Duodenal mucosa (tissue), 2 donors: ENCODE data around the gene GDF7.

Experiments used
- H3K27ac ChIP-seq: one replicate; pipeline ENCODE4 v1.7.0; 2013; ENCODE audit warnings: low read depth, low read length
- H3K27me3 ChIP-seq, 2 donors: one replicate each; pipeline ENCODE4 v1.7.0; 2013; ENCODE audit warnings: low read length in 2 of 2, control low read depth in 1 of 2; ENCODE audit not compliant: insufficient read depth in 2 of 2, control insufficient read depth in 1 of 2
- H3K36me3 ChIP-seq, 2 donors: one replicate each; pipeline ENCODE4 v1.7.0; 2013; ENCODE audit warnings: low read length in 2 of 2, control low read depth in 1 of 2; ENCODE audit not compliant: insufficient read depth in 2 of 2, control insufficient read depth in 1 of 2
- H3K4me1 ChIP-seq, 2 donors: one replicate each; pipeline ENCODE4 v1.7.0; 2013; ENCODE audit warnings: low read length in 2 of 2, control low read depth in 1 of 2; ENCODE audit not compliant: insufficient read depth in 2 of 2, control insufficient read depth in 1 of 2
- H3K4me3 ChIP-seq, 2 donors: one replicate each; pipeline ENCODE4 v1.7.0; 2013; ENCODE audit warnings: low read length in 2 of 2, low read depth in 1 of 2
- H3K9ac ChIP-seq, 2 donors: one replicate each; pipeline ENCODE4 v1.7.0; 2013; ENCODE audit warnings: low read length in 2 of 2, low read depth in 1 of 2
- H3K9me3 ChIP-seq, 2 donors: one replicate each; pipeline ENCODE4 v1.7.0; 2013; ENCODE audit warnings: low read length in 2 of 2, control low read depth in 1 of 2; ENCODE audit not compliant: control insufficient read depth in 1 of 2

GDF7 gene

DNA sequence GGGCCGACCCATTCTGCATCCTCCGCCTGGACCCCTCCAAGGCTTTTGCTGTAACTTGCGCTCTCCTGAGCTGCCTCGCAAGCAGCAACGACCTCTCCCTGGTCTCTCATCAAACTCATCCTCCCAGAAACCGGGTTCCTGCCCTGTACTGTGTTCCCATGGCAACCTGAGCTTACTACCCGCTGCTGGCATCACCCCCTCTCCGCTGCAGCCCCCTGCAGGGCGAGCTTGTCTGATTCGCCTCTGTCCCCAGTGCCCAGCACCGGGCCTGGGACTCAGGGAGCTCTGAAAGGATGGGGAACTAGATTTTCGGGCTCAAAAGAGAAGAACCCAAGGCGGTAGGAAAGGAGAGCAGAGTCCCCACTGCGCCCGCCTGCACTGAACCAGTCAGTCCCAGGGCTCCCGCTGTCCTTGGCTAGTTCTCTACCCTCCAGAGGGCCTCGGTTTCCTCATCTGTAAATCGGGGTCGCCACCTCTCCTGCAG lies 16.5 kb upstream of the GDF7 start:
- Histone ChIP-seq H3K9me3 (no peaks in the 10 kb centered on the region), H3K4me1 (peaks cover 26 to 28% of the 10 kb centered on the region in 2 donors), H3K27ac (peak overlapping the region; percentile 71)

DNA sequence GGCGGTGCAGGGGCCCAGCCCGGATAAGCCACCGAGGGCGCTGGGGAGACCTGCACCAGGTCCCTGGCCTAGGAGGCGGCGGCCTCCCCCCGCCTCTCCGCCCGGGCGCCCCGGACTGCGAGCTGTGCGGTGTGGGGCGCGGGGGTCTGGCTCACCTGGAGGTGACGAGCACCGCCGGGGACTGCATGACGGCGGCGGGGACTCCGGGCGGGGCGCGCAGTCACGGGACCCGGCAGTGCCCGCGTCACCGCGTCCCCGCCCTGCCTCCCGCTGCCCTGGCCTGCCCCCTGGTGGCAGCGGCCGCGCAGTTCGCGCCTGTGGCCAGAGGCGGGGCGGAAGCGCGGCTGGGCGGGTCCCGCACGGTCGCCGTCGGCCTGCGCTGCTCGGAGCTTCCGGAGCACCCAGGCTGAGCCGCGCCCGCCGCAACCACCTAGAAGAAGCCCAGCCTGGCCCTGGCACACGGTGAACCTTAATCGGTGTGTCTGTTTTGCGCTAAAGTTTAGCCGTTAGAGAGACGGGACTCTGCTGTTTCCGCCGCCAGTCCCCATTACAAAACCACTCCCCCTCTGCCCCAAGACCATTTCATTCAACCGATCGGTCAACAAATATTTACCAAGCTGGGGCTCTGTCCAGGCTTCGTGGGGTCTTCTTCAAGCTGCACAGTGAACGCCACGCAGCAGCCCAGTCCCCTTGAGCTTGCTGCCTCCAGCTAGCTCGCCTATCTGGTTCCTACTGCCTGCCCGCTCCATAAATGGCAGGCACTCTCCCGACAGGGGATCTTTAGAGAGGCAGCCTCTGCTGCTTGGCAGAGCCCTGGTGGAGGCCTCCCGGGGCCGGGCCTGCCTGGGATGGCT lies 15.8 kb upstream of the GDF7 start, which contains the start of gene HS1BP3:
Gene HS1BP3 (minus strand): TSS at position 222 of the 854 bp plus-strand sequence. CDS start 35 bp downstream, at position 187.
- Histone ChIP-seq H3K4me1 (peaks cover 26 to 28% of the 10 kb centered on the region in 2 donors), H3K36me3 (peaks cover 0 to 8% of the 10 kb centered on the region in 2 donors), H3K9ac (peak within 1 kb of the TSS; percentile 88 to 98), H3K9me3 (no peaks in the 10 kb centered on the region), H3K27me3 (no peaks in the 10 kb centered on the region), H3K27ac (peak within 1 kb of the TSS; percentile 71), H3K4me3 (peak within 1 kb of the TSS; percentile 89 to 93)

More for the DNA sequence above, 16.5 kb upstream of the GDF7 start:
- H3K36me3 ChIP-seq = peaks cover 0 to 9% of the 10 kb centered on the region in 2 donors
- peak overlapping the region; percentile 89 to 93 for H3K4me3 ChIP-seq
- H3K27me3 ChIP-seq = no peaks in the 10 kb centered on the region
- peak overlapping the region; percentile 86 to 98 for H3K9ac ChIP-seq

GRCh38 chr2:20651731-20652099 lies 15.2 kb upstream of the GDF7 start:
- H3K4me3 ChIP-seq = peak overlapping the region; percentile 89 to 93
- H3K4me1 ChIP-seq = peaks cover 26 to 28% of the 10 kb centered on the region in 2 donors
- H3K27ac ChIP-seq = no peak overlapping the region
- peak overlapping the region; percentile 85 to 88 for H3K9ac ChIP-seq
- no peaks in the 10 kb centered on the region for H3K27me3 ChIP-seq
- peaks cover 0 to 1% of the 10 kb centered on the region in 2 donors for H3K36me3 ChIP-seq
- H3K9me3 ChIP-seq = no peaks in the 10 kb centered on the region

DNA sequence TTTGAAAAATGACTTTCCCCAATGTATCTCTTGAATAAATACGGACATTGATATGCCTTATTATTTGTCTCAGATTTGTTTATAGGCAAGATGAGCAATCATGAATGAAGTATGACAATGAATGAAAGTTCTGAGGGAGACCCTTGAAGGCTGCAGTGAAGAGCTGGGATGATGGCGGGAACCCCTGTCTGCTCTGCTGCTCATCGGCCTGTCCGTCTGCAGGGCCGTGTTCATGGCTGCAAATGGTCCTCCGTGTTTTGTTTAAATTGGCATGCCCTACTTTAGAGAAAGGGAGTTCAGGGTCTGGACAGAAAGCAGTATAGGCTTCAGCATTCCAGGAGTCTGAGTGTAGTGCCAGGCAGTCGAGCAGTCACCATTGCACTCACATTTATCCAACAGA lies 14.8 kb upstream of the GDF7 start:
- no peak overlapping the region for H3K27ac ChIP-seq
- peaks cover 26 to 28% of the 10 kb centered on the region in 2 donors for H3K4me1 ChIP-seq

GRCh38 chr2:20652673-20653575 lies 14.0 kb upstream of the GDF7 start:
- Histone ChIP-seq H3K9me3 (no peaks in the 10 kb centered on the region), H3K9ac (no peak overlapping the region), H3K27me3 (no peaks in the 10 kb centered on the region), H3K27ac (no peak overlapping the region), H3K4me3 (no peak overlapping the region), H3K4me1 (peaks cover 25 to 26% of the 10 kb centered on the region in 2 donors), H3K36me3 (no peaks in the 10 kb centered on the region)

More for the DNA sequence above, 14.8 kb upstream of the GDF7 start:
- Histone ChIP-seq H3K36me3 (no peaks in the 10 kb centered on the region), H3K27me3 (no peaks in the 10 kb centered on the region), H3K4me3 (no peak overlapping the region), H3K9me3 (no peaks in the 10 kb centered on the region), H3K9ac (no peak overlapping the region)

DNA sequence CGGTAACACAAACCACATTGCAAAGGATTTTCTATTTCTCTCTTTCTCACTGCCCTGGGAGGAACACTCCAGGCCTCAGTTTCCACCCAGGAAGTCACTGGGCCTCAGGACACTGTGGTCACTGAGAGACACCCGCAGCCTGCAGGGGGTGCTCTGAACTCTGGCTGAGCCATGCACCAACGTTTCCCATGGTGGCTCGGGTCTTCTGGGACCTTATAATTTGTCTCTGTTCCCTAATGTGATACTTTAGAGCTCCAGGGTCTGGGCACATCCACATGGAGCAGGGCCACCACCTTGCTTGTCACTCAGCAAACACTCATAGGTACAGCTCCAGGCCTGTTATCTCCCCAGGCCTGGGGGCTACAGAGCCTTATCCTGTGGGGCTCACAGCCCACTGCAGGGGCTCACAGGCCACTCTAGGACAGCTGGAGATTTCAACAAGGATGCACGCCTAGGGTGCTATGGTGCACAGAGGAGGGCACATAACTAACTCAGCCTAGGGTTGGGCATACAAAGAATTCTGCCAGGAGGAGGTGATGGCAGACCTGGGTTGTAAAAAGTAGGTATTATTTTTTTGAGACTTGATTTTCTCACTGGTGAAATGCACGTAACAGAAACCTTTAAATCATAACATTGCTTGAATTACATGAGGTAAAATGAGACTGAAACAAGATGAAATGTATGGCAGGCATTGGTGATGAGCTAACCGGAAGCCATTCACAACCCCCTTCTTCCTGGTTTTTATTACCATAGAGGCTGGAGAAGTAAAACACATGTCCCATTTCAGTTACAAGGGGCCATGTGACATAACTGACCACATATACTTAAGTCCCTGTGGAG lies 13.0 kb upstream of the GDF7 start:
- Histone ChIP-seq H3K27me3 (no peaks in the 10 kb centered on the region), H3K9me3 (no peaks in the 10 kb centered on the region), H3K9ac (no peak overlapping the region), H3K36me3 (no peaks in the 10 kb centered on the region), H3K4me3 (no peak overlapping the region), H3K4me1 (peaks cover 15 to 19% of the 10 kb centered on the region in 2 donors), H3K27ac (no peak overlapping the region)

GRCh38 chr2:20654535-20654813 lies 12.5 kb upstream of the GDF7 start:
- H3K36me3 ChIP-seq = no peaks in the 10 kb centered on the region
- no peak overlapping the region for H3K4me3 ChIP-seq
- no peak overlapping the region for H3K27ac ChIP-seq
- no peaks in the 10 kb centered on the region for H3K27me3 ChIP-seq
- H3K4me1 ChIP-seq = peaks cover 9 to 15% of the 10 kb centered on the region in 2 donors
- no peaks in the 10 kb centered on the region for H3K9me3 ChIP-seq
- no peak overlapping the region for H3K9ac ChIP-seq

GRCh38 chr2:20656561-20656960 lies 10.4 kb upstream of the GDF7 start:
- no peak overlapping the region for H3K4me3 ChIP-seq
- H3K9ac ChIP-seq = no peak overlapping the region
- H3K36me3 ChIP-seq = no peaks in the 10 kb centered on the region
- peaks cover 8 to 12% of the 10 kb centered on the region in 2 donors for H3K27me3 ChIP-seq
- peaks cover 2 to 7% of the 10 kb centered on the region in 2 donors for H3K4me1 ChIP-seq
- no peaks in the 10 kb centered on the region for H3K9me3 ChIP-seq
- no peak overlapping the region for H3K27ac ChIP-seq

- Histone ChIP-seq H3K4me3 (no peak overlapping the region), H3K9me3 (no peaks in the 10 kb centered on the region), H3K36me3 (no peaks in the 10 kb centered on the region), H3K4me1 (peaks cover 0 to 7% of the 10 kb centered on the region in 2 donors), H3K27me3 (peaks cover 19 to 23% of the 10 kb centered on the region in 2 donors), H3K9ac (no peak overlapping the region), H3K27ac (no peak overlapping the region)
These were observed 9.3 kb upstream of the GDF7 start for GRCh38 chr2:20657522-20658235.
